ENCODE data around the gene CP.
"Not testable (repeated sequence)": the region's sequence is repeated elsewhere in the genome, so short reads cannot be mapped to it uniquely, and the experiment has no call there.

Gene CP

GRCh38 chr3:149245738-149246451 is 24.3 kb upstream of the CP start:
- CTCF ChIA-PET = interaction anchor here (0.7 to 4.2 kb wide), 6 partner anchors 9 to 126 kb away, joined by 3 to 22 read pairs (median 4); no protein-coding TSS in a partner anchor
- no peak for TF ChIP-seq CTCF (IDR thresholded peaks at IDR 0.05; ENCODE audit: control extremely low read depth, extremely low read depth, low read depth, missing control alignments)
- POLR2A ChIA-PET = no interaction called here
- peak; percentile 42 for DNase-seq (ENCODE audit: extremely low spot score)

- ChIA-PET CTCF (no interaction called here), POLR2A (no interaction called here)
- TF ChIP-seq CTCF (IDR thresholded peaks at IDR 0.05; ENCODE audit: control extremely low read depth, extremely low read depth, low read depth, missing control alignments) = no peak
- no peak for DNase-seq (ENCODE audit: extremely low spot score)
Observed at GRCh38 chr3:149243540-149243939, 21.9 kb upstream of the CP start.

- CTCF ChIA-PET = interaction anchor here (1.0 kb wide), 1 partner anchor 8 kb away, joined by 3 read pairs; no protein-coding TSS in a partner anchor
Observed at GRCh38 chr3:149239357-149239936, 17.8 kb upstream of the CP start.

GRCh38 chr3:149238268-149238667 is 16.6 kb upstream of the CP start:
- POLR2A ChIA-PET; CTCF ChIA-PET; DNase-seq (ENCODE audit: extremely low spot score): not testable (repeated sequence)

More at GRCh38 chr3:149239357-149239936, 17.8 kb upstream of the CP start:
- DNase-seq (ENCODE audit: extremely low spot score) = no peak
- no peak for TF ChIP-seq CTCF (IDR thresholded peaks at IDR 0.05; ENCODE audit: control extremely low read depth, extremely low read depth, low read depth, missing control alignments)
- POLR2A ChIA-PET = no interaction called here

- no peak for DNase-seq (ENCODE audit: extremely low spot score)
- CTCF ChIA-PET = interaction anchor here (0.9 to 2.4 kb wide), 7 partner anchors 10 to 115 kb away, joined by 3 to 7 read pairs (median 4); no protein-coding TSS in a partner anchor
- no peak for TF ChIP-seq CTCF (IDR thresholded peaks at IDR 0.05; ENCODE audit: control extremely low read depth, extremely low read depth, low read depth, missing control alignments)
- POLR2A ChIA-PET = no interaction called here
Observed at GRCh38 chr3:149235599-149236424, 14.2 kb upstream of the CP start.

- DNase-seq (ENCODE audit: extremely low spot score) = no peak
- no peak for TF ChIP-seq CTCF (IDR thresholded peaks at IDR 0.05; ENCODE audit: control extremely low read depth, extremely low read depth, low read depth, missing control alignments)
- CTCF ChIA-PET = interaction anchor here (1.0 to 2.4 kb wide), 4 partner anchors 9 to 373 kb away, joined by 3 to 7 read pairs (median 4); no protein-coding TSS in a partner anchor
- POLR2A ChIA-PET = no interaction called here
Observed at GRCh38 chr3:149234671-149235245, 13.1 kb upstream of the CP start.

Data from GM10248 (cell line).